ENCODE data around the gene SOX11. TPM values are rescaled to one million over a fixed set of nuclear protein-coding genes. Genes with fewer than 3 reads are reported as not detected.

SOX11 gene
- total RNA-seq, 1 experiment from 2014 or later = not detected

DNA sequence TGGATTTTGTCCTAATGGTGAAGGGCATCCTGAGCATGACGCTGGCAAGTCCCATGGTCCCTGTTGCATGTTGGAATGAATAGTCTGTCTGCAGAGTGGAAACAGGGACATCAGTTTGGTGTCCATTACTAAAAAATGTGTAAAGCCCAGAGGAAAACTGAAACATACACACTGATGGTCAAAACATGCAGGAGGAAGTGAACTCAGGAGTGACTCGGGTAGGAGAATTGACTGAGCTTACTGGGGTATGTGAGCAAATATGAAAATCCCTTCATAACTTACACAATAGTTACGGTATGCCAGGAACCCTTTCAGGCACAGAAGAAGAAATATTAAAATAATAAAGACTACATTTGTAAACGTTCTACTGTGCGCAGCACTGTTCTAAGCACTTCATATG lies 5.6 kb upstream of the SOX11 start:
- H3K4me1 Mint-ChIP-seq (ENCODE audit: insufficient read depth, unreplicated experiment) = no peaks in the 10 kb centered on the region
- no peaks in the 10 kb centered on the region for H3K36me3 Mint-ChIP-seq (ENCODE audit: insufficient read depth, unreplicated experiment)
- ChIA-PET CTCF (interaction anchor here (0.6 kb wide), 1 partner anchor 724 kb away, joined by 3 read pairs; no protein-coding TSS in a partner anchor), POLR2A (interaction anchor here (0.6 kb wide), 1 partner anchor 91 kb away, joined by 3 read pairs; no protein-coding TSS in a partner anchor)
- BruUV-seq (replicated peaks) = no TSS peak
- H3K27me3 Mint-ChIP-seq (ENCODE audit: insufficient read depth, unreplicated experiment) = no peaks in the 10 kb centered on the region
- TF ChIP-seq, protein P1, sequence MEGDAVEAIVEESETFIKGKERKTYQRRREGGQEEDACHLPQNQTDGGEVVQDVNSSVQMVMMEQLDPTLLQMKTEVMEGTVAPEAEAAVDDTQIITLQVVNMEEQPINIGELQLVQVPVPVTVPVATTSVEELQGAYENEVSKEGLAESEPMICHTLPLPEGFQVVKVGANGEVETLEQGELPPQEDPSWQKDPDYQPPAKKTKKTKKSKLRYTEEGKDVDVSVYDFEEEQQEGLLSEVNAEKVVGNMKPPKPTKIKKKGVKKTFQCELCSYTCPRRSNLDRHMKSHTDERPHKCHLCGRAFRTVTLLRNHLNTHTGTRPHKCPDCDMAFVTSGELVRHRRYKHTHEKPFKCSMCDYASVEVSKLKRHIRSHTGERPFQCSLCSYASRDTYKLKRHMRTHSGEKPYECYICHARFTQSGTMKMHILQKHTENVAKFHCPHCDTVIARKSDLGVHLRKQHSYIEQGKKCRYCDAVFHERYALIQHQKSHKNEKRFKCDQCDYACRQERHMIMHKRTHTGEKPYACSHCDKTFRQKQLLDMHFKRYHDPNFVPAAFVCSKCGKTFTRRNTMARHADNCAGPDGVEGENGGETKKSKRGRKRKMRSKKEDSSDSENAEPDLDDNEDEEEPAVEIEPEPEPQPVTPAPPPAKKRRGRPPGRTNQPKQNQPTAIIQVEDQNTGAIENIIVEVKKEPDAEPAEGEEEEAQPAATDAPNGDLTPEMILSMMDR (IDR thresholded peaks at IDR 0.05; ENCODE audit: unreplicated experiment) = no peak
- H3K9me3 Mint-ChIP-seq (ENCODE audit: unreplicated experiment) = peaks cover 5% of the 10 kb centered on the region
- H3K27ac Mint-ChIP-seq (ENCODE audit: low read depth, unreplicated experiment) = no peak overlapping the region
- intact Hi-C loops (cut with micrococcal nuclease) = no loop called here
- no peak overlapping the region for H3K4me3 Mint-ChIP-seq (ENCODE audit: unreplicated experiment)
- DNase-seq (ENCODE audit: unreplicated experiment) = no peak

DNA sequence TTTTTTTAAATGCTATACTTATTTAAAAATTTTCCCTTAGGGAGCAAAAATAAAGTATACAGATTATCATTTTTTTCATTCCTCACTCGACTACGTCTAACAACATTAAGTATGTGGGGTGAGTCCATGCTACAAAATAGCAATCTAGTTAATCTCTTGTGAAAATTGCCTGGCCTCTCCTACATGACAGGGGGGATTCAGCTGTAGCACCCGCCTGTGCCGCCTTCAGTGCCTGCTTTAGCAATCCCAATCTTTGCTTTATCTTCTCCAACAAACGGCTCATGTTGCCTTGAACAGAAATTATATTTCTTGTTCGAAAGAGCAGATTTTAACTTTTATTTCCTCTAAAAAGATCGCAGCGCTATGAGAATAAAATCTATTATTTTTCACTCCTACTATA lies 2.4 kb upstream of the SOX11 start:
- intact Hi-C loops (cut with micrococcal nuclease) = no loop called here
- Mint-ChIP-seq H3K4me3 (ENCODE audit: unreplicated experiment) (no peak overlapping the region), H3K4me1 (ENCODE audit: insufficient read depth, unreplicated experiment) (no peaks in the 10 kb centered on the region), H3K27ac (ENCODE audit: low read depth, unreplicated experiment) (no peak overlapping the region), H3K27me3 (ENCODE audit: insufficient read depth, unreplicated experiment) (no peaks in the 10 kb centered on the region), H3K9me3 (ENCODE audit: unreplicated experiment) (no peaks in the 10 kb centered on the region), H3K36me3 (ENCODE audit: insufficient read depth, unreplicated experiment) (no peaks in the 10 kb centered on the region)
- TF ChIP-seq, protein P1 (IDR thresholded peaks at IDR 0.05; ENCODE audit: unreplicated experiment) = no peak
- POLR2A ChIA-PET = no interaction called here
- no peak for DNase-seq (ENCODE audit: unreplicated experiment)
- CTCF ChIA-PET = no interaction called here
- no TSS peak for BruUV-seq (replicated peaks)

DNA sequence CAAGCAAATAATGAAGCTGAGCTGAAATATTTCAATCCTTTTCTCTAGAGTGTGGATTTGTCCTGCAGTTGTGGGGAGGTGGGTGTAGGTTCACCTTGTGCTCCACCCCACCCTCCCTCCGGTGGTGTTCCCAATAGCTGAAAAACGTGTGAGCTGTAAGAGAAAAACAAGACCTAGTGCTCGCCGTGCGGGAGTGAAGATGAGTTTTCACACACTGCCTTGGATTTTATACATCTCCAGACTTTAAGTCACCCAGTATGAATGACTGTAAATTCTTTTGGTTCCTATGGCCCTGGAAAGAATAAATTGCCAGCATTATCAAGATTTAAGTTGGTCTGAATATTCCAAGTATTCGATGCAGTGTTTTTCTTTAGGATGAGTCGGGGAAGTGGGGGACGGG lies 1.9 kb upstream of the SOX11 start:
- ChIA-PET CTCF (no interaction called here), POLR2A (no interaction called here)
- H3K27me3 Mint-ChIP-seq (ENCODE audit: insufficient read depth, unreplicated experiment) = no peaks in the 10 kb centered on the region
- no peaks in the 10 kb centered on the region for H3K4me1 Mint-ChIP-seq (ENCODE audit: insufficient read depth, unreplicated experiment)
- no peak overlapping the region for H3K4me3 Mint-ChIP-seq (ENCODE audit: unreplicated experiment)
- no peaks in the 10 kb centered on the region for H3K36me3 Mint-ChIP-seq (ENCODE audit: insufficient read depth, unreplicated experiment)
- H3K9me3 Mint-ChIP-seq (ENCODE audit: unreplicated experiment) = no peaks in the 10 kb centered on the region
- intact Hi-C loops (cut with micrococcal nuclease) = no loop called here
- BruUV-seq (replicated peaks) = no TSS peak
- DNase-seq (ENCODE audit: unreplicated experiment) = no peak
- H3K27ac Mint-ChIP-seq (ENCODE audit: low read depth, unreplicated experiment) = no peak overlapping the region
- TF ChIP-seq, protein P1 (IDR thresholded peaks at IDR 0.05; ENCODE audit: unreplicated experiment) = no peak

DNA sequence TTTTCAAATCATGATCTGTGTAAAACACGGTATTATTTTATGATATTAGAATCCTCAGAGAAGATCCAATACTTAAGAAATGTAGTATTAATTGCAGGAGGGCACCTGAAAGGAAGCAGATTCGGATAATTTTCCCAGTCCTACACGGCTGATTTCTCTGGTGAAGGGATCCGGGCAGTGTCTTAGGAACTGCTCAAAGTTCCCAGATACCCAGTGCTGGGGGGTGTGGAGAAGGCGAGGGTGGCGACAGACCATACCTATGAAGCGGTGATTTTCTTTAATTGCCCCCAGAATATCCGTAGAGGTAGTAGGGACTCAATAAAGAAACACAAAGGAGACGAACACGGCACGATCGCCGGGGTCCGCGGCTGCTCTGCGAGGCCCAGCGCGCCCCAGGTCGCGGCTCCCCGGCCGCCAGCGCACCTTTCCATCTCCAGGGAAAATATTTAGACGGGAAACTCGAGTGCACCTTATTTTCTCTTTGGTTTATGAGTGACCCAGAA lies 1.4 kb upstream of the SOX11 start:
- H3K36me3 Mint-ChIP-seq (ENCODE audit: insufficient read depth, unreplicated experiment) = no peaks in the 10 kb centered on the region
- BruUV-seq (replicated peaks) = no TSS peak
- no peaks in the 10 kb centered on the region for H3K4me1 Mint-ChIP-seq (ENCODE audit: insufficient read depth, unreplicated experiment)
- no peaks in the 10 kb centered on the region for H3K27me3 Mint-ChIP-seq (ENCODE audit: insufficient read depth, unreplicated experiment)
- no peak overlapping the region for H3K4me3 Mint-ChIP-seq (ENCODE audit: unreplicated experiment)
- H3K27ac Mint-ChIP-seq (ENCODE audit: low read depth, unreplicated experiment) = no peak overlapping the region
- POLR2A ChIA-PET = no interaction called here
- CTCF ChIA-PET = no interaction called here
- no peaks in the 10 kb centered on the region for H3K9me3 Mint-ChIP-seq (ENCODE audit: unreplicated experiment)
- no peak for DNase-seq (ENCODE audit: unreplicated experiment)
- TF ChIP-seq, protein P1 (IDR thresholded peaks at IDR 0.05; ENCODE audit: unreplicated experiment) = no peak
- intact Hi-C loops (cut with micrococcal nuclease) = no loop called here

Data from MCF 10A (cell line).